Activated CD8-positive, alpha-beta memory T cell treated with anti-CD3 and anti-CD28 coated beads, Interleukin-2, amount 50 U/mL, for 4 hours (primary cell): ENCODE results near the gene WDR18.

ENCODE experiments used
- DNase-seq: peaks from one replicate; pipeline ENCODE4 v3.0.0-alpha.2; 2020

Gene WDR18, protein sequence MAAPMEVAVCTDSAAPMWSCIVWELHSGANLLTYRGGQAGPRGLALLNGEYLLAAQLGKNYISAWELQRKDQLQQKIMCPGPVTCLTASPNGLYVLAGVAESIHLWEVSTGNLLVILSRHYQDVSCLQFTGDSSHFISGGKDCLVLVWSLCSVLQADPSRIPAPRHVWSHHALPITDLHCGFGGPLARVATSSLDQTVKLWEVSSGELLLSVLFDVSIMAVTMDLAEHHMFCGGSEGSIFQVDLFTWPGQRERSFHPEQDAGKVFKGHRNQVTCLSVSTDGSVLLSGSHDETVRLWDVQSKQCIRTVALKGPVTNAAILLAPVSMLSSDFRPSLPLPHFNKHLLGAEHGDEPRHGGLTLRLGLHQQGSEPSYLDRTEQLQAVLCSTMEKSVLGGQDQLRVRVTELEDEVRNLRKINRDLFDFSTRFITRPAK

GRCh38 chr19:984165-984967 lies at the start of gene WDR18:
Gene WDR18 (plus strand): TSS chr19:984345. CDS start chr19:984354, 9 bp downstream.
- peak; percentile 92 for DNase-seq

GRCh38 chr19:934865-935479 lies 49.2 kb upstream of the WDR18 start:
- DNase-seq = no peak

DNA sequence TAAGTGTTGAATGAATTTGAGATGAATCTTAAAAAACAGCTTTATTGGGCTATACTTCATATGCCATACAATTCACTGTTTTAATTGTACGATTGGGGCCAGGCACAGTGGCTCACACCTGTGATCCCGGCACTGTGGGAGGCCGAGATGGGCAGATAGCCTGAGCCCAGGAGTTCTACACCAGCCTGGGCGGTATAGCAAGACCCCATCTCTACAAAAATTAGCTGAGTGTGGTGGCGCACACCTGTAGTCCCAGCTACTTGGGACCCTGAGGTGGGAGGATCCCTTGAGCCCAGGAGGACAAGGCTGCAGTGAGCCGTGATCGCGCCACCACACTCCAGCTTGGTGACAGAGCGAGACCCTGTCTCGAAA lies 48.0 kb upstream of the WDR18 start:
- no peak for DNase-seq

DNA sequence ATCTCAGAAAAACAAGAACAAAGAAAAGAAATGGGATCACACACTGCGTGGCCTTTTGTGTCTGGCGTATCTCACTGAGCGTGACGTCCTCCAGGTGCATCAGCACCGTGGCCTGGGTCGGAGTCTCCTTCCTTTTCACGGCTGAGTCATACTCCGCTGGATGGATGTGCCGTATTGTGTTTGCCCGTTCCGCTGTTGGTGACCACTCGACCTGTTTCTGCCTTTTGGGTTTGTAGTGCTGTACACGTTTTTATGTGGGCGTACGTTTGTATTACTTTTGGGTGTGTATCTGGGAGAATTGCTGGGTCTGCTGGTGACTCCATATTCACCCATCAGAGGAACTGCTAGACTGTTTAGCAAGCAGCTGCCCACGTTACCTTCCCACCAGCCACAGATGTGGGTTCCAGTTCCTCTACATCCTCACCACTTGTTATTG lies 46.9 kb upstream of the WDR18 start:
- peak; percentile 57 for DNase-seq

GRCh38 chr19:938233-938923 lies 45.8 kb upstream of the WDR18 start:
- DNase-seq = no peak

DNA sequence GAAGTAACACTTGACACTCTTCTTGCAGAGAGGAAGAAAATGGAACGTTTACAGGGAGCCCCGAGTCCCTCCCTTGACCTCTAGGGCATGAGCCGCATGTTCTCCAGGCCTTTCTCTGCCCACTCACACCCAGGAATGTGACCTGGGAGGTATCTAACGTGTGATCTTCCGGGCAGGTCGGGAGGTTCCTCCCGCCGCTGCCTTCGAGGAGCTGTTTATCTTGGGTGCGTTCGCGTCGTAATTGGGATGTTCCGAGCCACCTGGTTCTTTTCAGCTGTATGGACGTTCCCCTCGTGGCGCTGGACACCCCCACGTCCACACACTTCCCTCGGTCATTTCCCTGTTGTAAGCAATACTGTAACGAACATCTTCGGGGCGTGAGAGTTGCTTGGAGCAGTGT lies 44.7 kb upstream of the WDR18 start:
- no peak for DNase-seq

DNA sequence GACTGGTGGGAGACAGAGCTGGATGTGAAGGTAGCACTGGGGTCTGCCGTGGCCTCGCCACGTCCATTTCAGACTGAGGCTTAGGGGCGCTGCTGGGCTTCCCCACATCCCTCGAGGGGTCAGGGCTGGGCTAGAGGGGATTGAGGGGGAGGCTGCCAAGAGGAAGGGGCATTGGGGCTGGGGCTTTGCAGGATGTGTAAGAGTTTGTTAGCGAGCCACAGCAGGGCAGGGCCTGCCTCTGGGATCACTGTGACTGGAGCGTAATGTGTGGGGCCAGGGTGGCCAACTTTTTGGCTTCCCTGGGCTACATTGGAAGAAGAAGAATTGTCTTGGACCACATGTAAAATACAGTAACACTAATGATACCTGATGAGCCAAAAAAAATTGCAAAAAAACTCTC lies 44.2 kb upstream of the WDR18 start:
- no peak for DNase-seq

DNA sequence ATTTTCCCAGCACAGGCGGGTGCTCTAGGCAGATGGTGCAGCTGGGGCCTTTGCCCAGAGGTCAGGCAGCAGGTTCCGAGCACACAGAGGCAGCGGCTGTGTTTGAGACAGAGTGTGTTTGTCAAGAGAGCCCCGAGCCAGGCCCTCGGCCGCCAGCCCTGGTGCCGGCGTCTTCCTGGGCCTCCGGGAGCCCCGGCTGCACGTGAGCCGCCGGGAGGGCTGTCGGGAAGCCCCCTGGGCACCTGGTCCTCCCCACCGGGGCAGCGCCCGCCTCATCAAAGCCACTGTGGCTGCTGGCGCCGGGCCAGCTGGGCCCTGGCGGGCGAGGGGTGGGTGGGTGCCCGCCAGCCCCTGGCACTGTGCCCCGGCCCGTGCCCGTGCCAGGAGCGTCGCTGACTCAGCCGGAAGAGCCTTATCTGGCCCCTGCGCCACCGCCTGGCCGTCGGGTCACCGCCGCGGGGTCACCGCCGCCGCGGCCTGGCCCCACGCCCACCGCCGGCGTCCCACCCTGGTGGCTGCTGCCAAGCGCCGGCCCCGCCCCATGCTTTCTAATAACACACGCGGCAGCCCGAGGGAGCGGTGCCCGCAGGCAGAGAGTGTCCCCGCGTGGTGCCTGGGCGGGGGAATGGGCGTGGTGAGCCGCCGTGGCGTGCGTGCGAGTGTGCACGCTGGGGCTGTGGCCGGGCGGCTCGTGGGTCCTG lies 43.4 kb upstream of the WDR18 start:
- DNase-seq = peak; percentile 67

DNA sequence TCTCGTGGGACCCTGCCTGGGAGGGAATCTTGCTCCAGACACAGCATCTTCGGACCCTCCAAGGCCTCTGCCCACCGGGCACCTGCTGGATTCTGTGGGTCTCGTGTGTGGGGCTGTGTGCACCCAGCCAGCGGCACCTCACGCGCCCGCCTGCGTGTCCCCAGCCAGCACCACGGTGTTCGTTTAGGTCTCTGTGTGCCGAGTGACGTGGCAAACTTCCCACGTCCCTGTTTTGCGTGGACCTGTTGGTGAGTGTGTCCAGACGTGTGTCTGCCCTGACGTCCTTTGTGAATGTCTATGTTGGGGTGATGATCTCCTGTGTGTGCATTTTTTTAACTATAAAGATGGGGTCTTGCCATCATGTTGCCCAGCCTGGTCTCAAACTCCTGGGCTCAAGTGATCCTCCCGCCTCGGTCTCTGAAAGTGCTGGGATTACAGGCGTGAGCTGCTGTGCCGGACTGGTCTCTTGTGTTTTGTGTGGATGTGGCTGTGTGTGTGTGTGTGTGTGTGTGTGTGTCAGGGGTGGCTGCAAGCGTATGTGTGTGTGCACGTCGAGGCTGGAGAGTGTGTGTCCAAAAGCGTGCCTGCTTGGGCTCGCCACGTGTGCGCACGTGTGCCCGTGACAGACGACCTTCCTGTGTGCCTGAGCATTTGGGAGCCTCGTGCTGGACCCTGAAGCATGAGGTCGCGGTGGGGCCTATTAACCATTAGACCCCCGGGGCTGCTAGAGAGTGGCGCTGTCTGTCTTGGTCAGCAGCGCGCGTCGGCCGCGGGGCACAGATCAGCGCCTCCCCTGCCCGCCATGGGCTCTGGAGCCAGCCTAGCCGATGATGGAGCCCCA lies 42.6 kb upstream of the WDR18 start:
- DNase-seq = no peak

DNA sequence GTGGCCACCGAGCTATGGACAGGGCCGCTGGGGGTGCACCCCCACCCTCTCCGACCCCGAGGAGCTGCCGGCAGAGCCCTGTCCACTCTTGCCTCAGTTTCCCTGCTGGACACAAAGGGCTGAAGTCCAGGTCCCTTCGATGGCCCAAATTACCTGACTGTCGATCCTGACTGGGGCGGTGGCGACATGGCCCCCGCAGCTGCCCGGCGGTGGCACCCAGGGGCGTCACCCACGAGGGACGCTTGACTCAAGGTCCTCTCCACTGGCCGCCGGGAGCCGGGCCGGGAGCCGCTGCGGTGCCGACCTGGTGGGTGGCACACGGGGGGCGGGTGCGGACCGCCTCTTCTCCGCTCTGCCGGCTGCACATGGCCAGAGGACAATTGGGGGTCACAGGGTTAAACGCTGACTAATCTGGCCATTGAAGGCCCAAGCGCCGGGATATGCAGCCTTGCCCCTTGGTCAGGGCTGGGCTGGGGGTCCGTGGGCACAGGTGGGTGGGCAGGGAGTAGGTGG lies 42.0 kb upstream of the WDR18 start:
- DNase-seq = no peak

DNA sequence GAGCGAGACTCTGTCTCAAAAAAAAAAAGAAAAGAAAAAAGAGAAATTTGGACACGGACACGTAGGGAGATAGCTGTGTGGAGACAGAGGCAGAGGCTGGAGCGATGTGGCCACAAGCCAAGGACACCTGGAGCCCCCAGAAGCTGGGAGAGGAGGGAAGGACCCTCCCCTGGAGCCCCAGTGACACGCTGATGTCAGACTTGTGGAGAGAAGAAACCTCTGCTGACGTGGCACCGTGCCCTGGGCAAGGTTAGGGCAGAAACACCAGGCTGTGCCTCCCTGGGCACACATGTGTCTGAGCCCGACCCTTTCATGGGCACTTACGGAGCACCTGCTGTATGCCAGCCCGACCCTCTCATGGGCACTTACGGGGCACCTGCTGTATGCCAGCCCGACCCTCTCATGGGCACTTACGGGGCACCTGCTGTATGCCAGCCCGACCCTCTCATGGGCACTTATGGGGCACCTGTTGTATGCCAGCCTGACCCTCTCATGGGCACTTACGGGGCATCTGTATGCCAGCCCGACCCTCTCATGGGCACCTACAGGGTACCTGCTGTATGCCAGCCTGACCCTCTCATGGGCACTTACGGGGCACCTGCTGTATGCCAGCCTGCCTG lies 40.5 kb upstream of the WDR18 start:
- no peak for DNase-seq

- no peak for DNase-seq
Observed at GRCh38 chr19:944171-944567, 40.0 kb upstream of the WDR18 start.

GRCh38 chr19:944663-945241 lies 39.4 kb upstream of the WDR18 start:
- DNase-seq = no peak

- no peak for DNase-seq
Observed at GRCh38 chr19:945401-946252, 38.5 kb upstream of the WDR18 start.

DNA sequence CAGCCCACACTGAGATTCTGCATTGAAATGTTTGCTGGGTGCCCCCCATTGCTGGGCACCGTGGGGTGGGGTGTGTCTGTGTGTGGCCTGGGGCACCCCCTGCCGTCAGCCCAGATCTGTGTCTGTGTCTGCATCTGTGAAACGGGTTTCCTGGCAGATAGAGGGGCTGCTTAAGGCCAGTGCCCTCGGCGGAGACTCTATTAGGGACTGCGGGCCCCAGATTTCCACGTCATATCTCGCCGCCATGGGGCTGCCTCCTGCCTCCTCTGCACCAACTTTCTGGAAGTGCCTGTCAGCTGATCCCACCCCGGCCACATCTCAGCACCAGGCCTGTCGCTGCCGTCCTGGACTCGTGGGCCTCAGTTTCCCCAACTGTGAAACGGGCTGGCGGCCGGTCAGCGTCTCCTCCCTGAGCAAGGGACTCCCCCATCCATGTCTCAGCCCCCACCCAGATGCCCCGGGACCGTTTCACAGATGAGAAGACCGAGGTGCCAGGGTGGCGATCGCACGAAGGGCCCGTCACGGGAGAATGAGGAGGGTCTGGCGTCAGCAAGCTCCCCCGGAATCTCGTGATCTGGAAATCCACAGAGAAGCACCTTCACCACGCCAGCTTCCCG lies 36.9 kb upstream of the WDR18 start:
- no peak for DNase-seq

DNA sequence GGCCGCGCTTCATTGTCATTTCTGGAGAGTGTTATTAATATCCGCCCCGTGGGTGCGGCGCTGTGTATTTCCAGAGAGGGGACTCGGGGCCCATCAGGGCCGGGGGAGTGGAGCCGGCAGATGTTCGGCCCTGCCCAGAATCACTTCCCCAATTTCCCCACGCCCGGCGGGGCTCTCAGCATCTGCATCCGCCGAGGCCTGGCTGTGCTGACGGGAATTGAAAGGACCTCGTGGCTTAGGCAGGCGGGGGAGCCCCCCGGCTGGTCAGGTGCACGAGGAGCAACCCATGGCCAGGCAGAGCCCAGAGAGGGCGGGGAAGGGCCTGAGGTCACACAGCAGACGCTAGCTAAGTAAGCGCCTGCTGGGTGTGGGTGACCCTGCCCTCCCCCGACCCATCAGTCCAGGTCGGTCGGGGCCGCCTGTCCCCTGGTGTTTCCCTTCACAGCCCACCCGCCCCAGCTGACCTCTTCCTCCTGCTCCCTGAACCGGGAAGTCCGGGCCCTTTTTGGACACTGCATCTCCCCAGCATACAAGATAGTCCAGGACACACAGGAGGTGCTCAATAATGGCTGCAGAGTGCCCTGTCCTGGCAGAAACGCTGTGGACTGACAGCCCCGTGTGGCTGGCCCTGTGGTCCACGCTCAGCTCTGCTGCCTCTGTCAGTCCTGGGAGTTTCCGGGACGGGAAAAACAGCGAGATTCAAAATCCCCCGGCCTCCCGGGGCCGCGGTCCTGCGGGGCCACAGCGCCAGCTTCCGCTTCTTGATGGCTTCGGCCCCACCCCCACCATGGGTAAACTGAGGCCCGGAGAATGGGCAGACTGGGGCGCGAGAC lies 36.2 kb upstream of the WDR18 start:
- no peak for DNase-seq

DNA sequence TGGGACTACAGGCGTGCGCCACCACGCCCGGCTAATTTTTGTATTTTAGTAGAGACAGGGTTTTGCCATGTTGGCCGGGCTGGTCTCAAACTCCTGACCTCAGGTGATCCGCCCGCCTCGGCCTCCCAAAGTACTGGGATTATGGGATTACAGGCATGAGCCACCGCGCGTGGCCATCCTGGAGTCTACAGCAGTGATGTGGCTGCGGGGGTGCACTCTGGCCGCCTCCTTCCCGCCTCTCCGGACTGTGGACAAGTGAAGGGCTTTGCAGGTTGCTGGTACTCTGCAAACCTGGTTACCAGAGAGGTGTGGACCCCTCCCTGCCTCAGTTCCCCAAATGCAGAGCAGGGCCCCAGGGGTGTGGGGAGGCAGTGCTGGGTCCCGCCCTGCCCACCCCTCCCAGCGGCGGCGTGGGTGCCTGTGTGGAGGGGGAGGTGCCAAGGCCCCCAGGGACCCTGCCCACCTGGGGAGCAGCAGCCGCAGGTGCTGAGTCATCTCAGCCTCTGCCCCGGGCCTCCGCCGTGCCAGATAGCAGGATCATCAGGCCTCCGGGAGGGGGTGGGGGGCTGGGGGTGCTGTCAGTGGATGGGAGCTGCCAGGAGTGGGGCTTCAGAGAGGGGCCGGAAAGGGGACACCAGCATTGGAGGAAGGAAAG lies 35.2 kb upstream of the WDR18 start:
- DNase-seq = no peak
